ENCODE measurements around the gene ZMYM5.
"Not testable (repeated sequence)": the region's sequence is repeated elsewhere in the genome, so short reads cannot be mapped to it uniquely, and the experiment has no call there.

Gene ZMYM5

GRCh38 chr13:19863323-19864023, at the start of gene ZMYM5:
Gene ZMYM5 (minus strand): TSS chr13:19863649. CDS start chr13:19852180, 11,469 bp downstream.
- peak; percentile 91 for DNase-seq

- no peak for DNase-seq
These were observed 47.1 kb upstream of the ZMYM5 start for GRCh38 chr13:19910336-19911072.

GRCh38 chr13:19908350-19908986, 45.0 kb upstream of the ZMYM5 start:
- DNase-seq, result no peak

GRCh38 chr13:19905487-19906195, 42.2 kb upstream of the ZMYM5 start:
- DNase-seq, result not testable (repeated sequence)

GRCh38 chr13:19890030-19890429, 26.6 kb upstream of the ZMYM5 start:
- no peak for DNase-seq

- no peak for DNase-seq
These were observed 25.4 kb upstream of the ZMYM5 start for GRCh38 chr13:19888799-19889198.

GRCh38 chr13:19882231-19882630, 18.8 kb upstream of the ZMYM5 start:
- DNase-seq, result no peak

GRCh38 chr13:19881641-19882040, 18.2 kb upstream of the ZMYM5 start:
- DNase-seq, result no peak

- DNase-seq, result peak; percentile 41
These were observed 1.4 kb upstream of the ZMYM5 start for GRCh38 chr13:19864746-19865309.

- DNase-seq, result no peak
These were observed 736 bp upstream of the ZMYM5 start for GRCh38 chr13:19864024-19864745.

- DNase-seq, result no peak
These were observed 752 bp downstream of the ZMYM5 start for GRCh38 chr13:19862481-19863313.

- DNase-seq, result no peak
These were observed 1.7 kb downstream of the ZMYM5 start for GRCh38 chr13:19861762-19862161.

GRCh38 chr13:19860884-19861655, 2.4 kb downstream of the ZMYM5 start:
- no peak for DNase-seq

GRCh38 chr13:19857637-19858036, 5.8 kb downstream of the ZMYM5 start:
- not testable (repeated sequence) for DNase-seq

GRCh38 chr13:19852766-19853165, 10.7 kb downstream of the ZMYM5 start:
- no peak for DNase-seq

GRCh38 chr13:19845758-19846157, 17.7 kb downstream of the ZMYM5 start:
- DNase-seq, result no peak

GRCh38 chr13:19838865-19839275, 24.6 kb downstream of the ZMYM5 start:
- no peak for DNase-seq

- no peak for DNase-seq
These were observed 27.0 kb downstream of the ZMYM5 start for GRCh38 chr13:19836472-19836871.

GRCh38 chr13:19834704-19835103, 28.7 kb downstream of the ZMYM5 start:
- no peak for DNase-seq

GRCh38 chr13:19822673-19823072, 40.8 kb downstream of the ZMYM5 start:
- DNase-seq, result no peak
